Cardiac fibroblast (primary cell): ENCODE measurements around the gene KLHDC7B.
"Not testable (repeated sequence)": the region's sequence is repeated elsewhere in the genome, so short reads cannot be mapped to it uniquely, and the experiment has no call there.

Experiments
- DNase-seq, 2 donors: peaks; one replicate each; pipeline versions ENCODE4 v3.0.0 to v3.0.0-alpha.2; 2010; ENCODE audit warnings: low read depth in 2 of 2
- H3K4me3 ChIP-seq, 2 donors: replicated peaks in 1 of 2; 1 replicate in 1 of 2; 2 replicates in 1 of 2; pipeline ENCODE4 v1.5.1; 2011; ENCODE audit warnings: low read depth in 2 of 2, low read length in 2 of 2, mild to moderate bottlenecking in 2 of 2, moderate library complexity in 1 of 2
- CTCF ChIP-seq: IDR thresholded peaks from one replicate; pipeline ENCODE4 v1.5.1; 2011; ENCODE audit warnings: low read depth, mild to moderate bottlenecking, low read length, inconsistent platforms

Gene KLHDC7B

DNA sequence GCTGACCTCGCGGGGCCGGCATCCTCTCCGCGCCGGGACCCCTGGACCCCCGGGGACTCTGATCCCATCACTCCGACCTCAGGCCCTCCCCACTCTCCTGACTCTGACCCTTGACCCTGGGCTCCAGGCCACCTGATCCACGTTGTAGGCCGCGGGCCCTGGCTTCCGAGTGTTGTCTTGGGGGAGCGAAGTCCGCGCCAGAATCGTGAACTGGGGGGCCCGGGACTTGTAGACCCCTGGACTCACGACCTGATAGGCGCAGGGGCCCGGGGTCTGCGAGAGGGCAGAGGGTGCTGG is 15.2 kb upstream of the KLHDC7B start:
- H3K4me3 ChIP-seq: peak overlapping the region; percentile 55 to 59
- DNase-seq: no peak
- TF ChIP-seq CTCF: no peak

DNA sequence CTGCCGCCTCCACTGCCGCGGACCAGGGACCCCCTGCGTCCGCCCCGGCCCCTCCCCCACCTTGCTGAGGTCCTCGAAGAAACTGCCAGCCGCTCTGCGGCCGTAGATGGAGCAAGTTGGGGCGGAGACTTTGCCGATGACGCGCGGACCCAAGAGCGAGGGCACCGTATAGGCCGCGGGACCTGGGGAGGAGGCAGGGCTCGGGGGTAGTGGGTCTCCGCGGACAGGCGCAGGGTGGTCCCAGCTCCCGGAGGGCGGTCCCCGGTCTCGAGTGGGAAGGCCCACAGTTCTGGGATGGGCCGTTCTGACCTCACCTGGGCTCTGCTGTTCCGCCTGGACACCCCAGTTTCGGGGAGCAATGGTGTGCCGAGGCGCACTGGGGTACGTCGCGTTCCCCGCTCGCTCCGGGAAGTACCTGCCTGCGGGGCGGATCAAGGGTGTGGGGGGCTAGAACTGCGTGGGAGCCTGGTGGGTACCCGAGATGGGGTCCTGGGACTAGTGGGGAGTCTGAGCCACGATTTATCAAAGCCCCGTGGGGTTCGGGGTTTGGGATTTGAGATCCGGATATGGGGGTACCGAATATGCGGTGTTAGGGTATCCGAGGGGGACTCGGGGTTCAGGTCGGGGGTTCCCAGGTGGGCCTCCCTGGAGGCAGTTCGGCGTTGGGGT is 14.7 kb upstream of the KLHDC7B start:
- DNase-seq: peak; percentile 85 to 93
- no peak for TF ChIP-seq CTCF
- peak overlapping the region; percentile 55 to 59 for H3K4me3 ChIP-seq

DNA sequence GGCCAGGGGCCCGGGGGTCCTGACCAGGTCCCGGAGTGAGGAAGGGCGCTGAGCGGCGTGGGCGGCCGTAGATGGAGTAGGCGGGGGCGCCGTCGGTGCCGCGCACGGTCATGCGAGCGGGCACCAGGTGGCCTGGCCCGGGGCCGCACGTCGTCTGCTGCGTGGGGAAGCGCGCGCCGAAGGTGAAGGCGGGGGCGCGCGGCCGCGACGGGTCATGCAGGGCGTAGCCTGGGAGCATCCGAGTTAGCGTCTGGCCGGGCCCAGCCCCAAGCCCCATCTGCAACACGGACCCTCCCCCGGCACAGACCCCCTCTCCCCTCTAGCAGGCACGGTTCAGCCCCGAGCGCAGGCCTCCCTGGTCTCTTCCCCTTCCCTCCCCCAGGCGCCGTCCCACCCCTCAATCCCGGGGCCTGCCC is 14.1 kb upstream of the KLHDC7B start:
- peak overlapping the region; percentile 55 to 59 for H3K4me3 ChIP-seq
- peak; percentile 29 to 46 for DNase-seq
- TF ChIP-seq CTCF: no peak

DNA sequence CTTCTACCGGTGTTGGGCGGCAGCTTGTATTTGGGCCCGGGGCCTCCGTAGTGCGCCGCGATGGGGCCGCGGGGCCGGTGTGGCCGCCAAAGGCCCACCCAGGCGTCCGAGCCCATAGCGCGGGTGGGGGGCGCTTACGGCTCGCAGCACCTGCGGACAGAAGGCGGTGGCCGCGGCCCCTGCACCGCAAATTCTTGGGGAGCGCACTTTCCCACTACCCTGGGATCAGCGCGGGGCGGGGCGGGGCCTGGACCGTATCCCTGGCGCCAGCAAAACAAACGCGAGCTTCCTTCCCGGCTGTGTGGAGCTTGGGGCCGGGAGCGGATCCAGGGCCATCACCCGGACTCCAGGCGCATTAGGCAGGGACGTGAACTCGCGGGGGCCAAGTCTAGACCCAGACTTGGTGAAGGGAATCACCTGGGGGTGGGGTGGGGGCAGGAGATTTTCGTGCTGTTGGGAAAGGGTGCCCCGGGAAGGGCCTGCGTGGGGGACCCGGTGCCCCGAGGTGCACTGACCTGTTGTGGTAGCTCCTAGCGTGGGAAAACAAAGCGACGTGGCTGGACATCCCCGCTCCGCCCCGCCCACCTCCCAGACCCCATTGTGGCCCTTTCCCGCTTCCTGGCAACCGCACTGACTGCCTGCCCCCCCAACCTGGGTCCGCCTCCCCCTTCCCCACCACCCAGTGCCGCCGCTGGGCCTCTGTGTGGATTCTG is 13.6 kb upstream of the KLHDC7B start:
- TF ChIP-seq CTCF: no peak
- DNase-seq: peak; percentile 63 to 87
- H3K4me3 ChIP-seq: peak overlapping the region; percentile 55 to 59

- TF ChIP-seq CTCF: no peak
- no peak overlapping the region for H3K4me3 ChIP-seq
- DNase-seq: no peak
Observed at GRCh38 chr22:50532824-50533796, 12.6 kb upstream of the KLHDC7B start.

GRCh38 chr22:50533856-50534711 is 11.6 kb upstream of the KLHDC7B start:
- H3K4me3 ChIP-seq: not testable (repeated sequence)
- peak; percentile 58 to 79 for DNase-seq
